H9 (cell line): ENCODE results near the gene ISG20. TPM values are rescaled to one million over a fixed set of nuclear protein-coding genes. Genes with fewer than 3 reads are reported as not detected.

ENCODE experiments used
- DNase-seq: peaks from one replicate; pipeline ENCODE4 v3.0.0-alpha.2; 2017
- H2AFZ ChIP-seq: one replicate; pipeline ENCODE4 v1.6.1; 2013; ENCODE audit warnings: mild to moderate bottlenecking, low read length, control low read depth, moderate library complexity
- H2AK5ac ChIP-seq: 2 replicates; pipeline ENCODE4 v1.6.1; 2013; ENCODE audit warnings: low read length, control low read depth, mixed read lengths; ENCODE audit not compliant: insufficient read length
- H2BK120ac ChIP-seq: one replicate; pipeline ENCODE4 v1.6.1; 2013; ENCODE audit warnings: low read depth, mild to moderate bottlenecking, low read length, control low read depth, inconsistent platforms; ENCODE audit not compliant: poor library complexity, severe bottlenecking
- H2BK12ac ChIP-seq: 2 replicates; pipeline ENCODE4 v1.6.1; 2013; ENCODE audit warnings: low read length, control low read depth, mixed read lengths, low read depth; ENCODE audit not compliant: insufficient read length
- H2BK15ac ChIP-seq: 2 replicates; pipeline ENCODE4 v1.6.1; 2013; ENCODE audit warnings: low read depth, low read length, control low read depth
- H2BK20ac ChIP-seq: one replicate; pipeline ENCODE4 v1.6.1; 2013; ENCODE audit warnings: low read depth, mild to moderate bottlenecking, low read length, control low read depth, inconsistent platforms; ENCODE audit not compliant: poor library complexity, severe bottlenecking
- H2BK5ac ChIP-seq: 2 replicates; pipeline ENCODE4 v1.6.1; 2013; ENCODE audit warnings: low read length, control low read depth, mixed read lengths; ENCODE audit not compliant: insufficient read length
- H3K14ac ChIP-seq: 2 replicates; pipeline ENCODE4 v1.6.1; 2013; ENCODE audit warnings: low read length, control low read depth; ENCODE audit not compliant: insufficient read depth
- H3K18ac ChIP-seq: 2 replicates; pipeline ENCODE4 v1.6.1; 2013; ENCODE audit warnings: low read depth, mild to moderate bottlenecking, mixed read lengths, low read length, control low read depth; ENCODE audit not compliant: insufficient read length
- H3K23ac ChIP-seq: 2 replicates; pipeline ENCODE4 v1.6.1; 2013; ENCODE audit warnings: low read length, control low read depth, mixed read lengths, low read depth; ENCODE audit not compliant: insufficient read length
- H3K23me2 ChIP-seq: 2 replicates; pipeline ENCODE4 v1.6.1; 2013; ENCODE audit warnings: low read depth, mild to moderate bottlenecking, mixed read lengths, low read length, control low read depth; ENCODE audit not compliant: insufficient read length, poor library complexity, severe bottlenecking
- H3K27ac ChIP-seq: 2 replicates; pipeline ENCODE4 v1.5.1; 2013; ENCODE audit warnings: low read length, control low read depth, mixed read lengths, low read depth; ENCODE audit not compliant: insufficient read length
- H3K27me3 ChIP-seq: 2 replicates; pipeline ENCODE4 v1.6.1; 2013; ENCODE audit warnings: low read length, control low read depth, inconsistent platforms; ENCODE audit not compliant: insufficient read depth
- H3K4ac ChIP-seq: 2 replicates; pipeline ENCODE4 v1.6.1; 2013; ENCODE audit warnings: low read depth, mild to moderate bottlenecking, control low read depth, inconsistent platforms, low read length, moderate library complexity
- H3K4me1 ChIP-seq: 2 replicates; pipeline ENCODE4 v1.6.1; 2013; ENCODE audit warnings: low read length, control low read depth, inconsistent platforms; ENCODE audit not compliant: insufficient read depth
- H3K4me2 ChIP-seq: 2 replicates; pipeline ENCODE4 v1.6.1; 2013; ENCODE audit warnings: low read length, control low read depth, mixed read lengths; ENCODE audit not compliant: insufficient read length, insufficient read depth
- H3K56ac ChIP-seq: 2 replicates; pipeline ENCODE4 v1.6.1; 2013; ENCODE audit warnings: low read depth, mild to moderate bottlenecking, mixed read lengths, low read length, control low read depth; ENCODE audit not compliant: insufficient read length
- H3K79me1 ChIP-seq: 2 replicates; pipeline ENCODE4 v1.6.1; 2013; ENCODE audit warnings: low read depth, mild to moderate bottlenecking, moderate library complexity, low read length, control low read depth, inconsistent platforms; ENCODE audit not compliant: insufficient read depth, poor library complexity, severe bottlenecking
- H3K79me2 ChIP-seq: 2 replicates; pipeline ENCODE4 v1.6.1; 2013; ENCODE audit warnings: low read length, control low read depth, inconsistent platforms; ENCODE audit not compliant: insufficient read depth
- H3K9ac ChIP-seq: 2 replicates; pipeline ENCODE4 v1.6.1; 2013; ENCODE audit warnings: low read length, control low read depth, mixed read lengths; ENCODE audit not compliant: insufficient read length; ENCODE audit errors: extremely low read depth
- H3K9me3 ChIP-seq: one replicate; pipeline ENCODE4 v1.6.1; 2013; ENCODE audit warnings: low read depth, low read length, inconsistent platforms; ENCODE audit not compliant: control insufficient read depth
- H3T11ph ChIP-seq: one replicate; pipeline ENCODE4 v1.6.1; 2013; ENCODE audit warnings: mild to moderate bottlenecking, low read length, control low read depth, inconsistent platforms
- H4K20me1 ChIP-seq: one replicate; pipeline ENCODE4 v1.6.1; 2013; ENCODE audit not compliant: control insufficient read depth, insufficient read length, insufficient read depth
- H4K5ac ChIP-seq: 2 replicates; pipeline ENCODE4 v1.6.1; 2013; ENCODE audit warnings: low read depth, mild to moderate bottlenecking, mixed read lengths, low read length, control low read depth; ENCODE audit not compliant: insufficient read length
- H4K8ac ChIP-seq: replicated peaks from 2 replicates; pipeline ENCODE4 v1.6.1; 2013; ENCODE audit warnings: low read length, control low read depth, mixed read lengths, low read depth; ENCODE audit not compliant: insufficient read length
- H4K91ac ChIP-seq: 2 replicates; pipeline ENCODE4 v1.6.1; 2013; ENCODE audit warnings: low read depth, mild to moderate bottlenecking, moderate library complexity, mixed read lengths, low read length, control low read depth; ENCODE audit not compliant: insufficient read length
- H3K27ac Mint-ChIP-seq, 3 experiments: 2 replicates in 2 of 3; 3 replicates in 1 of 3; pipeline ENCODE4 v1.8.0; 2020 to 2021; ENCODE audit warnings: mixed read lengths in 3 of 3, mild to moderate bottlenecking in 1 of 3, moderate library complexity in 1 of 3
- H3K27me3 Mint-ChIP-seq: 2 replicates; pipeline ENCODE4 v1.8.0; 2021; ENCODE audit warnings: low read depth, mild to moderate bottlenecking, moderate library complexity, mixed read lengths
- H3K36me3 Mint-ChIP-seq, 3 experiments: 2 replicates in 2 of 3; 3 replicates in 1 of 3; pipeline ENCODE4 v1.8.0; 2020 to 2021; ENCODE audit warnings: low read depth in 3 of 3, mixed read lengths in 3 of 3; ENCODE audit not compliant: insufficient read depth in 1 of 3
- H3K4me1 Mint-ChIP-seq, 2 experiments: 2 replicates each; pipeline ENCODE4 v1.8.0; 2020; ENCODE audit warnings: mixed read lengths in 2 of 2
- H3K4me3 Mint-ChIP-seq, 2 experiments: 2 replicates in 1 of 2; 3 replicates in 1 of 2; pipeline ENCODE4 v1.8.0; 2020 to 2021; ENCODE audit warnings: mild to moderate bottlenecking in 2 of 2, mixed read lengths in 2 of 2, moderate library complexity in 1 of 2
- H3K9me3 Mint-ChIP-seq, 2 experiments: 2 replicates in 1 of 2; 3 replicates in 1 of 2; pipeline ENCODE4 v1.8.0; 2020; ENCODE audit warnings: mild to moderate bottlenecking in 2 of 2, mixed read lengths in 2 of 2, moderate library complexity in 1 of 2
- CTCF ChIP-seq: fragments of 200-600 bp; sonication (generic); conservative IDR thresholded peaks from 3 replicates; pipeline ENCODE4 v1.8.0; 2021; ENCODE audit warnings: antibody characterized with exemption, mild to moderate bottlenecking
- WGBS: extraction: QIAGEN DNeasy Blood & Tissue Kit; methylation state at CpG from one replicate; pipeline ENCODE4 v1.1.7; 2013; ENCODE audit warnings: missing lambda C conversion rate, low lambda C conversion rate, mixed read lengths; ENCODE audit not compliant: insufficient read length; ENCODE audit errors: extremely low coverage; 5-methylcytosine and 5-hydroxymethylcytosine counted together
- total RNA-seq: library from RNA; stranded (reverse); gene quantifications from 2 replicates; pipeline ENCODE4 v1.2.1, GENCODE V29; 2021

Gene ISG20
- total RNA-seq, 1 experiment from 2014 or later = 7.4 TPM

GRCh38 chr15:88700716-88701115 lies 61.9 kb downstream of the ISG20 start:
- no peak overlapping the region for H2BK20ac ChIP-seq
- H3K9ac ChIP-seq = no peak overlapping the region
- 0 out of 2 replicates have a peak, but pooled peaks cover under 1% of the 10 kb centered on the region for H3K27me3 ChIP-seq
- Mint-ChIP-seq H3K36me3 (no peaks in the 10 kb centered on the region), H3K9me3 (no peaks in the 10 kb centered on the region), H3K4me1 (peaks cover 4 to 6% of the 10 kb centered on the region in 2 experiments), H3K27ac (no peak overlapping the region), H3K4me3 (no peak overlapping the region), H3K27me3 (peaks cover 75% of the 10 kb centered on the region)
- no peaks in the 10 kb centered on the region for H3K9me3 ChIP-seq
- H3T11ph ChIP-seq = no peak overlapping the region
- H2AFZ ChIP-seq = no peak overlapping the region
- H2BK15ac ChIP-seq = no peak overlapping the region
- H4K20me1 ChIP-seq = no peaks in the 10 kb centered on the region
- H2BK5ac ChIP-seq = no peak overlapping the region
- no peak overlapping the region for H3K23ac ChIP-seq
- peaks cover 5% of the 10 kb centered on the region for H3K23me2 ChIP-seq
- no peak for DNase-seq
- no peak overlapping the region for H4K5ac ChIP-seq
- no peak overlapping the region for H4K91ac ChIP-seq
- H3K56ac ChIP-seq = no peak overlapping the region
- no peaks in the 10 kb centered on the region for H3K79me1 ChIP-seq
- H3K79me2 ChIP-seq = no peaks in the 10 kb centered on the region
- no peak overlapping the region for H4K8ac ChIP-seq
- H3K4ac ChIP-seq = no peak overlapping the region
- no peak overlapping the region for H3K18ac ChIP-seq
- H2BK120ac ChIP-seq = no peak overlapping the region
- no peak overlapping the region for H3K14ac ChIP-seq
- no peak overlapping the region for H3K4me2 ChIP-seq
- H2AK5ac ChIP-seq = no peak overlapping the region
- H2BK12ac ChIP-seq = no peak overlapping the region
- WGBS = no CpG with 5 or more reads among the region's 2 CpGs
- TF ChIP-seq CTCF = no peak
- no peaks in the 10 kb centered on the region for H3K4me1 ChIP-seq
- H3K27ac ChIP-seq = no peak overlapping the region
